ENCODE results near the gene PHF19. TPM values are rescaled to one million over a fixed set of nuclear protein-coding genes. Genes with fewer than 3 reads are reported as not detected.
A peak's percentile ranks its signal among the peaks of the same experiment; 100 is the strongest.

PHF19 gene
- total RNA-seq, 2 experiments from 2014 or later: 210 to 216 TPM

GRCh38 chr9:120854596-120855327 is 22.2 kb downstream of the PHF19 start:
- intact Hi-C loops (cut with micrococcal nuclease): no loop called here
- H3K4me3 Mint-ChIP-seq: no peak overlapping the region
- no peaks in the 10 kb centered on the region for H3K9me3 Mint-ChIP-seq
- H3K27me3 Mint-ChIP-seq: no peaks in the 10 kb centered on the region
- H3K36me3 Mint-ChIP-seq (ENCODE audit: low read depth): peaks cover 54% of the 10 kb centered on the region
- DNase-seq (no peak), ATAC-seq (no peak)
- peak overlapping the region; percentile 3 for H3K27ac Mint-ChIP-seq
- TF ChIP-seq CTCF (IDR thresholded peaks at IDR 0.05): no peak
- CTCF ChIA-PET: interaction anchor here (0.9 to 1.7 kb wide), 2 partner anchors 12 to 22 kb away, joined by 4 to 7 read pairs; no protein-coding TSS in a partner anchor
- peaks cover 30% of the 10 kb centered on the region for H3K4me1 Mint-ChIP-seq (ENCODE audit: low read depth)
- POLR2A ChIA-PET: interaction anchor here (1.0 to 17.0 kb wide), 6 partner anchors 8 to 68 kb away, joined by 3 to 231 read pairs (median 3); no protein-coding TSS in a partner anchor

- H3K4me3 Mint-ChIP-seq: no peak overlapping the region
- ChIA-PET POLR2A (interaction anchor here (1.0 to 17.0 kb wide), 3 partner anchors 12 to 69 kb away, joined by 3 to 231 read pairs (median 4); no protein-coding TSS in a partner anchor), CTCF (no interaction called here)
- no peaks in the 10 kb centered on the region for H3K27me3 Mint-ChIP-seq
- intact Hi-C loops (cut with micrococcal nuclease): no loop called here
- DNase-seq (no peak), ATAC-seq (no peak)
- TF ChIP-seq CTCF (IDR thresholded peaks at IDR 0.05): no peak
- peaks cover 40% of the 10 kb centered on the region for H3K4me1 Mint-ChIP-seq (ENCODE audit: low read depth)
- H3K36me3 Mint-ChIP-seq (ENCODE audit: low read depth): peaks cover 56% of the 10 kb centered on the region
- H3K27ac Mint-ChIP-seq: peak overlapping the region; percentile 38
- H3K9me3 Mint-ChIP-seq: no peaks in the 10 kb centered on the region
Observed at GRCh38 chr9:120853198-120853597, 23.8 kb downstream of the PHF19 start.

GRCh38 chr9:120852240-120853010 is 24.6 kb downstream of the PHF19 start:
- TF ChIP-seq CTCF (IDR thresholded peaks at IDR 0.05): no peak
- peaks cover 56% of the 10 kb centered on the region for H3K36me3 Mint-ChIP-seq (ENCODE audit: low read depth)
- no peaks in the 10 kb centered on the region for H3K27me3 Mint-ChIP-seq
- DNase-seq (no peak), ATAC-seq (no peak)
- H3K4me1 Mint-ChIP-seq (ENCODE audit: low read depth): peaks cover 43% of the 10 kb centered on the region
- CTCF ChIA-PET: no interaction called here
- intact Hi-C loops (cut with micrococcal nuclease): no loop called here
- H3K4me3 Mint-ChIP-seq: no peak overlapping the region
- no peaks in the 10 kb centered on the region for H3K9me3 Mint-ChIP-seq
- POLR2A ChIA-PET: interaction anchor here (0.6 to 17.0 kb wide), 5 partner anchors 12 to 52 kb away, joined by 3 to 231 read pairs (median 4); no protein-coding TSS in a partner anchor
- peak overlapping the region; percentile 31 for H3K27ac Mint-ChIP-seq

GRCh38 chr9:120851449-120851848 is 25.5 kb downstream of the PHF19 start:
- no peak for TF ChIP-seq CTCF (IDR thresholded peaks at IDR 0.05)
- H3K27me3 Mint-ChIP-seq: no peaks in the 10 kb centered on the region
- DNase-seq: no peak
- ATAC-seq: no peak
- H3K27ac Mint-ChIP-seq: peak overlapping the region; percentile 66
- H3K4me3 Mint-ChIP-seq: no peak overlapping the region
- intact Hi-C loops (cut with micrococcal nuclease): no loop called here
- peaks cover 53% of the 10 kb centered on the region for H3K4me1 Mint-ChIP-seq (ENCODE audit: low read depth)
- ChIA-PET POLR2A (interaction anchor here (0.6 to 17.0 kb wide), 3 partner anchors 13 to 39 kb away, joined by 3 to 231 read pairs (median 3); no protein-coding TSS in a partner anchor), CTCF (interaction anchor here (1.7 kb wide), 1 partner anchor 16 kb away, joined by 5 read pairs; no protein-coding TSS in a partner anchor)
- no peaks in the 10 kb centered on the region for H3K9me3 Mint-ChIP-seq
- H3K36me3 Mint-ChIP-seq (ENCODE audit: low read depth): peaks cover 64% of the 10 kb centered on the region

All from activated CD8-positive, alpha-beta T cell treated with anti-CD3 and anti-CD28 coated beads for 36 hours (primary cell).